Stimulated activated memory B cell treated with anti-CD40 and anti-IgM and Interleukin-4, amounts not matched to agents 10 μg/mL and 1 μg/mL and 100 μg/mL, for 72 hours (primary cell): Measurements from ENCODE around the gene RET.

Experiments used
- ATAC-seq: fragments of 150-1000 bp; cut with Tn5 transposase; 2 replicates; pipeline ENCODE4 v1.10.0; 2021
- H3K27ac Mint-ChIP-seq: one replicate; pipeline ENCODE4 v1.8.0; 2022; ENCODE audit warnings: mild to moderate bottlenecking, mixed read lengths
- H3K27me3 Mint-ChIP-seq: one replicate; pipeline ENCODE4 v1.8.0; 2022; ENCODE audit warnings: mixed read lengths
- H3K36me3 Mint-ChIP-seq: one replicate; pipeline ENCODE4 v1.8.0; 2022; ENCODE audit warnings: mixed read lengths
- H3K4me1 Mint-ChIP-seq: one replicate; pipeline ENCODE4 v1.8.0; 2022; ENCODE audit warnings: mixed read lengths
- H3K4me3 Mint-ChIP-seq: one replicate; pipeline ENCODE4 v1.8.0; 2022; ENCODE audit warnings: mild to moderate bottlenecking, moderate library complexity, mixed read lengths
- H3K9me3 Mint-ChIP-seq: one replicate; pipeline ENCODE4 v1.8.0; 2022; ENCODE audit warnings: mixed read lengths

Gene RET

DNA sequence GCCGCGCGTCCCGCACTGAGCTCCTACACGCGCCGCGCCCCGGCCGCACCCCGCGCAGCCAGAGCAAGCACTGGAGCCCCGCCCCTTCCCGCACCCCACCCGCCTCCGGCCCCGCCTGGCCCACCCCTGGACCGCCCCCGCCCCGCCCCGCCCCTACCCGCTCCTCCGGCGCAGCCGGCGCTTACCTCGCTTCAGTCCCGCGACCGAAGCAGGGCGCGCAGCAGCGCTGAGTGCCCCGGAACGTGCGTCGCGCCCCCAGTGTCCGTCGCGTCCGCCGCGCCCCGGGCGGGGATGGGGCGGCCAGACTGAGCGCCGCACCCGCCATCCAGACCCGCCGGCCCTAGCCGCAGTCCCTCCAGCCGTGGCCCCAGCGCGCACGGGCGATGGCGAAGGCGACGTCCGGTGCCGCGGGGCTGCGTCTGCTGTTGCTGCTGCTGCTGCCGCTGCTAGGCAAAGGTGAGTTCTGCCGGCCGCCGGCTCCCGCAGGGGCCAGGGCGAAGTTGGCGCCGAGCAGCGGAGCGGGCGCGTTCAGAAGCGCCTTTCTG lies at the start of gene RET:
TSS of gene RET (plus strand) at position 194 of the 545 bp plus-strand sequence. CDS start at position 384, 190 bp downstream.
- Mint-ChIP-seq H3K4me3 (peak within 1 kb of the TSS; percentile 50), H3K27ac (no peak within 1 kb of the TSS), H3K4me1 (peaks cover 14% of the 10 kb centered on the region), H3K27me3 (peaks cover 68% of the 10 kb centered on the region), H3K9me3 (no peaks in the 10 kb centered on the region), H3K36me3 (no peaks in the 10 kb centered on the region)
- ATAC-seq = peak; percentile 14

DNA sequence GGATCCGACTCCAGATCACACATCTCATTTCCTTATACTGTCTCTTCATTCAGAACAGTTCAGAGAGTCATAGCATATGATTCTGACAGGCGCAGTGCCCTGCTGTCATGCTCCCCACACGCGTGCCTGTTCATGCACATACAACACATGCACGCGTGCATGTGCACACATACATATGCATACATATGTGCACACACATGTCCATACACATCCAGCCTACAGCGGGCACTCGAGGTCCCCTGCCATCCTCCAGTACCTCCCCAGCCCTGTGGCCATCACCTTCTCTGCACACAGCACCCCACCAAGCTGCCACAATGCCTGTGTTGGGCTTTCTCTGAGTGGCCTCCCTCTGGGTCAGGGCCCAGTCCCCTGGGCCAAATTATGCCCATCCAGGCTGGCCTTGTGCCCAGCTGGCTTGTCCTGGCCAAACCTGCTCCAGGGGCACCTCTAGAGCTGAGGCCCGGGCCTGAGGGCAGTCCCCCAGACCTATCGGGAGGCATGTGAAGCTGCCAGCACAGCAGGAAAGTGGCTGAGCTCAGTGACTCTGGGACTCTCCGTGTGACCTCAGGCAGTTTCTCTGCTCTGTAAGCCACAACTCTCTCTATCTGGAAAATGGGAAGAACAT lies 49.4 kb upstream of the RET start:
- no peak for ATAC-seq
- no peak overlapping the region for H3K27ac Mint-ChIP-seq
- peaks cover 6% of the 10 kb centered on the region for H3K9me3 Mint-ChIP-seq
- H3K4me3 Mint-ChIP-seq = no peak overlapping the region
- peaks cover 18% of the 10 kb centered on the region for H3K27me3 Mint-ChIP-seq
- H3K36me3 Mint-ChIP-seq = no peaks in the 10 kb centered on the region
- no peaks in the 10 kb centered on the region for H3K4me1 Mint-ChIP-seq

DNA sequence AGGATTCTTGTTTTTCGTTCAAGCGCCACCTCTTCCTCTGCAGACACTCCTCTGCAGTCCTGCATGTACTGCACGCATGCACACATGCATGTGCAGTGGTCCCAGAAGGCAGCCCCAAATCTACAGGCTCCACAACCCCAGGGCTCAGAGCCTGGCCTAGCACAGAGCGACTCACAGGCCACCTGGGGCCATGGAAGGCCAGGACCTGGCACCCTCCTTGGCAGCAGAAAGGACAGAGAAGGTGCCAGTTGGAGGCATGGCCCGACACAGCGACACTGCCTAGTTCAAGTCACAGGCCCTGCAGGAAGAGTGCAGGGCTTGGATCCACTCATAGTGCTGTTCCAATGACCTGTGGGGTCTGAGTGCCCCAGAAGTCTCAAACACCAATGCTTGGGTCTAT lies 48.7 kb upstream of the RET start:
- H3K27me3 Mint-ChIP-seq = peaks cover 12% of the 10 kb centered on the region

DNA sequence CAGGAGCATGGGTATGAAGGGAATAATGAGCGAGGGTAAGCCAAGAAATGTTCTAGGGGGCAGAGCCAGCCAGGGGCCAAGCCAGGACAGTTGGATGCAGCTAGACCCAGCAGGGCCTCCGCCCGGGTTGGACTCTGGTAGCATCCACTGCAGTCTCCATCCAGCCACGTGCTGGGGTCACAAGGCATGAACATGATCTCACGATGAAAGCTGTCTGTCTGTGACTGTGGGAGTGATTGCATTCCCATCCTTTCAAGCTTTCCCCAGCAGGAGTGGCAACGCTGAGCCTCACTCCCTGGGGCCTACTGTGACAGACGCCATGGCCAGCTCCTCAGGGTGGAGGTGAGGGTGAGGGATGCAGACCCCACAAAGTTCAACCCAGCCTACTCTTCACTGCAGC lies 47.8 kb upstream of the RET start:
- Mint-ChIP-seq H3K27me3 (peaks cover 12% of the 10 kb centered on the region), H3K9me3 (peaks cover 10% of the 10 kb centered on the region), H3K4me3 (no peak overlapping the region), H3K27ac (no peak overlapping the region), H3K36me3 (no peaks in the 10 kb centered on the region), H3K4me1 (no peaks in the 10 kb centered on the region)
- no peak for ATAC-seq

More for the DNA sequence above, 48.7 kb upstream of the RET start:
- Mint-ChIP-seq H3K27ac (no peak overlapping the region), H3K9me3 (peaks cover 13% of the 10 kb centered on the region), H3K4me3 (no peak overlapping the region), H3K36me3 (no peaks in the 10 kb centered on the region), H3K4me1 (no peaks in the 10 kb centered on the region)
- no peak for ATAC-seq

DNA sequence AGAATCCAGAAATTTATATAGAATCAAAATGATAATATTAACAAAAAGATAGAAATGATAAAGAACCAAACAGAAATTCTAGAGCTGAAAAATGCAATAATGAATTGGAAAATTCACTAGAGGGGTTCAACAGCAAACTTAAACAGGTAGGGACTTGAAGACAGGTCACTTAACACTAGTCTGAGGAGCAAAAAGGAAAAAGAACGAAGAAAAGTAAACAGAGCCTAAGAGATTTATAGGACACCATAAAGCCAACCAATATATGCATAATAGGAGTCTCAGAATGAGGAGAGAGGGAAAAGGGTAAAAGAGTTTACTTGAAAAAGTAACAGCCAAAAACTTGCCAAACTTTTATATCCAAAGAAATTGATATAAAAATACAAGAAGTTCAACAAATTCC lies 44.3 kb upstream of the RET start:
- H3K4me3 Mint-ChIP-seq = no peak overlapping the region
- H3K27ac Mint-ChIP-seq = no peak overlapping the region
- peaks cover 15% of the 10 kb centered on the region for H3K27me3 Mint-ChIP-seq
- peaks cover 12% of the 10 kb centered on the region for H3K9me3 Mint-ChIP-seq
- no peaks in the 10 kb centered on the region for H3K4me1 Mint-ChIP-seq
- no peaks in the 10 kb centered on the region for H3K36me3 Mint-ChIP-seq
- no peak for ATAC-seq

DNA sequence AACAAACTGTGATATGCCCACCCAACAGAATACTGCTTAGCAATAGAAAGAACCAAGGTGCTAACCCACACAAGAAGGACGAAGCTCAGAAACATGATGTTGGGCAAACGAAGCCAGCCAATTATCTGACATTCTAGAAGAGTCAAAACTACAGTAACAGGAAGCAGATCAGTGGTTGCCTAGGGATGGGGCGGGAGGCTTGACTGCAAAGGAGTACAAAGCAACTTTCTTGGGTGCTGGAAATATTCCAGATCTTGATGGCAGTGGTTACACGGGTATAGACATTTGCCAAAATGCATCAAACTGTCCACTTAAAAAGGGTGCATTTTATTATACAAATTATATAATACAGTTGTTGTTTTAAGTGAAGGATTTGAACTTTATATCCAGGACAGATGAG lies 41.1 kb upstream of the RET start:
- no peaks in the 10 kb centered on the region for H3K4me1 Mint-ChIP-seq
- no peaks in the 10 kb centered on the region for H3K36me3 Mint-ChIP-seq
- H3K27me3 Mint-ChIP-seq = peaks cover 12% of the 10 kb centered on the region
- H3K4me3 Mint-ChIP-seq = no peak overlapping the region
- H3K9me3 Mint-ChIP-seq = peaks cover 10% of the 10 kb centered on the region
- no peak for ATAC-seq
- H3K27ac Mint-ChIP-seq = no peak overlapping the region

DNA sequence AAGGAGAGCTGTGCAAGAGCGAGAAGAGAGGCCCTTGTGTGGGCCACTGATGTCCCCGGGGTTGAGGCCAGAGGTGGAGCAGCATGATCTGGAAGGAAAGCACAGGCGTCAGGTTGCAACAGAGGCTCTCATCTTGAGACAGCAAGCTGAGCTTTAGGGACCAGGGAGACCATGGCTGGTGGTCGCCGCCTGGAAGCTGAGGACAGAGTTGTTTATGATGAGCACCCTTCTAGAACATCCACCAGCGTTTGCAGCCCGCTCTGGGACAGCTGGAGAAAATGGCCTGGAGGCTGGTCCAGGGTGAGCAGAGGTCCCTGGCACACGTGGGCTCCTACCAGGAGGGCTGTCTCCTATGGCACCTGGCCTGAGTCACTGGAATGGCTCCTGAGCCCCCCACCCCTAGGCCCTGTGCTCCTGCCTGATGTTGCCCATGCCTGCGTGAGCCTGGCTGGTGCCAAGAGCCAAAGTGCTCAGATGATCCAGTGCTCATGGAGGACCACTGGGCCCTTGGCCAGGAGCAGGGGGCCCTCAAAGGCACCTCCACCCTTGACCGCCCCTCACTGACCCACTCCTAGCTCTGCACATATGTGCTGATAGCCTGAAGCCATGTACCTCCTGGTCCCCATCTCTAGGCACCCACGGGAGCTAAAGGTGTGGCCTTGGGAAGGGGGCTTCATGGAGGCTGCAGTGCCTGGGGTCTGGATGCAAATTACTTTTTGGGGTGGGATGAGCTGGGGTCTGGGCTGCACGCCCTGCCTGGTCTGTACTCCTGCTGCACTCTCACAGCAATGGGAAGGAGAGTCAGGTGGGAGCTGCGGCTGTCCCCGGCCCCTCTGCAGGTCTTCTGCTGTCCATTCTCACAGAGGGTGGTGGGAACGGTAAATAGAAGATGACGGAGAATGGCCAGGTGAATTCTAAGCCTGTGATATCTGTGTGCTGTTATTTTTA lies 40.1 kb upstream of the RET start:
- no peak overlapping the region for H3K27ac Mint-ChIP-seq

DNA sequence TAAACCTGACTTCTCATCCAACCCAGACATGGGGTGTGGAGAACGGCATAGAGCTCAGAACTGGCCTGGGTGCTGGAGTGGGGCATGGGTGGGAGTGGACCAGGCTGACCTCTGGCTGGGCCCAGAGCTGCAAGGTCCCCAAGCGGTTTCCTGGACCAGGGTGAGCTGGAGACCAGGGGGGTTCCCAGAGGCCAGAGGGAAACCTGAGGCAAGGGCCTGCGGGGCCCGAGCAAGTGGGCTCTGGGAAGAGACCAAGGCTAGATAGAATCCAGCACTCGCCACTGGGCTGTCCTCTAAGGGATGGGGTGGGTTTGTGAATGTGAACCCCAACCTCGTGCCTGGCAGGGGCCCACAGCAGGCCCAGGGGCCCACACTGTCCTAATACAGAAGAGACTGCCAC lies 39.4 kb upstream of the RET start:
- Mint-ChIP-seq H3K9me3 (peaks cover 10% of the 10 kb centered on the region), H3K4me3 (no peak overlapping the region)
- peak; percentile 5 for ATAC-seq

More for the DNA sequence above, 40.1 kb upstream of the RET start:
- no peaks in the 10 kb centered on the region for H3K4me1 Mint-ChIP-seq
- H3K27me3 Mint-ChIP-seq = peaks cover 12% of the 10 kb centered on the region
- no peaks in the 10 kb centered on the region for H3K36me3 Mint-ChIP-seq
- ATAC-seq = peak; percentile 14
- peaks cover 10% of the 10 kb centered on the region for H3K9me3 Mint-ChIP-seq
- H3K4me3 Mint-ChIP-seq = no peak overlapping the region

DNA sequence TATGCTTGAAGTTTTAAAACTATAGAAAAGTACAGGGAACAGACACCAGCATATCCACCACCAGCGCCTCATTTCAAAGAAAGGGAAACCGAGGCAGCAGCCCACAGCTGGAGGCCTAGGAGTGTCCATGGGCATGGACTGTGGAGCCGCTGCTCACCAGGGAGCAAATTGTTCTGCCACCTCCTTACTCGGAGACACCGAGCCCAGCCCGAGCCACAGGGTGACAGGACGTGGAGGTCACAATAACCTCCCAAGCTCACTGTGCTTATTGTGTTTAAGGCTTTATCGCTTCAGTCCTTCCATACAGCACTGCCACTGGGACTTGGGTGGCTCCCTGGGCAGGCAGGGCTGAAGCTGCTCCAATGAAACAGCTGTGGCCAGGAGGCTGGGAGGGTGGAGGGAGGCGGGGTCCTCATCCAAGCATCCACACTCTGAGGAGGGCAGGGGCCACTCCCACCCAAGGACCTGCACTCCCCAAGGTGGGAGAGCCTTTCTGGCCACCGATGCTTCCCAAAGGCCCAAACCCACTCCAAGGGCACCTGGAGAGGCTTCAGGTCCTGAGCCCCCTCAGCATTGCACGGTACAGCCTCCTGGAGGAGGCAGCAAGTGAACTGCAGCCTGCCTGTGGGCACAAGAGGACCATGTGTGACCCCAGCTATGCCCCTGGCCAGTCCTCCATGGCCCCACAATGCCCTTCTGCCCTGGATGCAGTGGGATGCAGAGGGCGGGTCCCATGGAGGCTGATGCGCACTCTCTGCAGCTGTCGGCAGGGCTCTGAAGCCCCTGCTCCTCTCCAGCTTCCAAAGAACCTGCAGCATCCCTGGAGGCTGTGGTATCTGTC lies 38.7 kb upstream of the RET start:
- Mint-ChIP-seq H3K4me1 (no peaks in the 10 kb centered on the region), H3K4me3 (no peak overlapping the region), H3K9me3 (peaks cover 3% of the 10 kb centered on the region), H3K27ac (no peak overlapping the region), H3K27me3 (peaks cover 12% of the 10 kb centered on the region), H3K36me3 (no peaks in the 10 kb centered on the region)
- ATAC-seq = no peak

More for the DNA sequence above, 39.4 kb upstream of the RET start:
- H3K27ac Mint-ChIP-seq = no peak overlapping the region
- H3K27me3 Mint-ChIP-seq = peaks cover 12% of the 10 kb centered on the region
- H3K4me1 Mint-ChIP-seq = no peaks in the 10 kb centered on the region
- no peaks in the 10 kb centered on the region for H3K36me3 Mint-ChIP-seq

DNA sequence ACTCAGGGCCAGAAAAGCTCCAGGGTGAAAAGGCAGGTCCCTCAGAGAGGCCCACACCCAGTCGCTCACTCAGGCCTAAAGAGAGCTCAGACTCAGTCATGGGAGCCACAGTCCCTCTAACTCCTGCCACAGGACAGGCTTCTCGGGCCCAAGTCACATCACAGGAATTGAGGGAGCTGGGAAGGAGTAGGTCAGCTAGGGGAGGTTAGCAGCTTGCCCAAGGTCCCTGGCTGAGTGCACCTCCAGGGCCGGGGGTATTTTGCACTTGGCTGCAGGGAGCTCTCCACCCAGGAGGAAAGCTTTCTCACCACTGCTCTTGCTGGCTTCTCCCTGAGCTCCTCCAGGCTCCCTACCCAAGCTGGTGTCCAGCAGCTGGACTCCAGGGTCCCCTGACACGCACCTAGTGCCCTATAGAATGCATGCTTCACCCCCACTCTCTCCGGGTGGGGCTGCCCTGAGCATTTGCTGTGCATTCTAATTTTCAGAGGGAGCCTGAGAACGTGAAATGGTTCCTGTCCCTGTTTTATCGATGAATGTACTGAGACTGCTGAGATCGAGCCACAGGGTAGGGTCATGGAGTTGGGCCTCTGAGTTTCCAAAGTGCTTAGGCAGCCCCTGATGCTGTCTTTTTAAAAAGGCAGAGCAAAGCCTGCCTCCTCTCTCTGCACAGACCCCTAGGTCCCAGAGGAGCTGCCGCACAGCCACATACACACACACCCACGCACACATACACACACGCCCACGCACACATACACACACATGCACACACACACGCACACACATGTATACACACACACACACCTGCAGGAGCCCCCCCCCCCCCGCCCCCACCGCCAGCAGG lies 37.9 kb upstream of the RET start:
- H3K9me3 Mint-ChIP-seq = peaks cover 3% of the 10 kb centered on the region
- peaks cover 15% of the 10 kb centered on the region for H3K27me3 Mint-ChIP-seq
- ATAC-seq = no peak
- no peak overlapping the region for H3K4me3 Mint-ChIP-seq
- no peak overlapping the region for H3K27ac Mint-ChIP-seq
- H3K4me1 Mint-ChIP-seq = no peaks in the 10 kb centered on the region
- no peaks in the 10 kb centered on the region for H3K36me3 Mint-ChIP-seq

DNA sequence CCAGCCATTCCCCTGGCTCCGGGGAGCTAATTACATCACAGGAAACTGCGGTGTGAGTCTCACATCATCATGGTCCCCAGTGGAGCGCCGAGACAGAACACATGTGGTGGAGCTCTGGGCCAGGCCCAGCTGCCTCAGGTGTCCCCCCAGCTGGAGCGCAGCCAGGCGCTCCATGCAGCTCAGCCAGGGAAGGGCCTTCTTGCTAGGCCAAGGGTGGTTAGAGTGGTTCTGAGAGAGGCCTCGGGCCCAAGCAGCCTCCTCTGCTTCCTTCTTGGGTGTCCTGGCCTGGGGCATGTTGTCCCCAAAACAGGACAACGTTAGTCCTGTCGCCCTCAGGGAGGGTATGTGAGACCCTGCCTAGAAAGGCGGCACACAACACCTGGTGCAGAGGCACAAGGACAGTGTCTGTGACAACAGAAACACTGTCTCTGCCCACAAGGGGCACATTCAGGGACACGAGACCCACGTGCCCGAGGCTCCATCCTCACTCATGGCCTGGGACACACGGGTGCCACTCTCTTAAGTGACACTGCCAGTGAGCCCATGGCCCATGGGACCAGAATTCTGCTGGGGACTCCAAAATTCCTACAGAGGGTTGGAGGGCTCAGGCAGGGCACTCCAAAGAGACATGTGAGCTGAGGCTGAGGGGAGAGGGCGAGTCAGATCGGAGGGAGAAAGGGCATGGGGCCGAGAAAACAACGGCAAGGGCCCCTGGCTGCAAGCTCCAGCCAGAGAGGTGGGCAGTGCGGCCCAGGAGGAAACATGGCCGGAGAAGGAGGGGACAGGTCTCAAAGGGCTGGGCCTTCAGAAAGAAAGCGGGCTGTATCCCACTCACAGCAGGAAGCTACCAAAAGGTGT lies 37.0 kb upstream of the RET start:
- no peaks in the 10 kb centered on the region for H3K36me3 Mint-ChIP-seq
- H3K27ac Mint-ChIP-seq = no peak overlapping the region
- no peak overlapping the region for H3K4me3 Mint-ChIP-seq

DNA sequence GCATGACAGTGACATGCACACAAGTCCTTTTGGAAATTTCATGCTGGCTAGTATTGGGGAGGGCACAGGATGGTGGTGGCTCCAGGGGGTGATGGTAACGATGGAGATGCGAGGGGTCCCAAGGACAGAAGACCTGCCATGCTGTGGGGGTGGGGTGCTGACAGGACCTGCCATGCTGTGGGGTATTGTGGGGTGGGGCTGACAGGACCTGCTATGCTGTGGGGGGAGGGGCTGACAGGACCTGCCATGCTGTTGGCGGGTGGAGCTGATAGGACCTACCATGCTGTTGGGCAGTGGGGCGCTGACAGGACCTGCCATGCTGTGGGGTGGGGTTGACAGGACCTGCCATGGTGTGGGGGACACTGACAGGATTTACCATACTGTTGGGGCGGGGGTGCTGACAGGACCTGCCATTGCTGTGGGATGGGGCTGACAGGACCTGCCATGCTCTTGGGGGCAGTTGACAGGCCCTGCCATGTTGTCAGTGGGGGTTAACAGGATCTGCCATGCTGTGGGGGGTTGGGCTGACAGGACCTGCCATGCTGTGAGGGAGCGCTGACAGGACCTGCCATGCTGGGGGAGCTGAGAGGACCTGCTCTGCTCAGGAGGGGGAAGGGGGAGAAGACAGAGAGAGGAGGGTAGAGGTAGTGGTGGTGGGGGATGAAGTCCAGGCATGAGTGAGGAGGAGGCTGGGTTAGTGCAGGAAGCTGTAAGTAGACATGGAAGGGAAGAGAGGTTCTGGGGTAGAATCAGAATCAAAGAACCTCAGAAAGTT lies 36.2 kb upstream of the RET start:
- ATAC-seq = no peak
- Mint-ChIP-seq H3K27ac (no peak overlapping the region), H3K9me3 (no peaks in the 10 kb centered on the region), H3K27me3 (peaks cover 11% of the 10 kb centered on the region), H3K4me3 (no peak overlapping the region), H3K4me1 (no peaks in the 10 kb centered on the region), H3K36me3 (no peaks in the 10 kb centered on the region)

More for the DNA sequence above, 37.0 kb upstream of the RET start:
- H3K4me1 Mint-ChIP-seq = no peaks in the 10 kb centered on the region
- no peak for ATAC-seq
- peaks cover 17% of the 10 kb centered on the region for H3K27me3 Mint-ChIP-seq
- H3K9me3 Mint-ChIP-seq = no peaks in the 10 kb centered on the region
